Globus pallidus (tissue), 1 donor: ENCODE data around the gene CBLN3.
"Not testable (repeated sequence)": the region's sequence is repeated elsewhere in the genome, so short reads cannot be mapped to it uniquely, and the experiment has no call there.

Source experiments
- DNase-seq: peaks from one replicate; pipeline ENCODE4 v3.0.0-alpha.2; 2015; ENCODE audit warnings: low spot score

Gene CBLN3

GRCh38 chr14:24401810-24402702 lies 27.4 kb downstream of the CBLN3 start:
- no peak for DNase-seq

GRCh38 chr14:24399999-24400718 lies 29.3 kb downstream of the CBLN3 start:
- DNase-seq, result no peak

- DNase-seq, result no peak
Observed at GRCh38 chr14:24399447-24399822, 30.0 kb downstream of the CBLN3 start.

- no peak for DNase-seq
Observed at GRCh38 chr14:24398653-24399446, 30.6 kb downstream of the CBLN3 start, which contains the start of gene NYNRIN. Gene NYNRIN, plus strand, starts transcription at chr14:24399003. Its CDS starts 244 bp downstream, at chr14:24399247.

- DNase-seq, result no peak
Observed at GRCh38 chr14:24398293-24398652, 31.2 kb downstream of the CBLN3 start.

- no peak for DNase-seq
Observed at GRCh38 chr14:24397639-24398292, 31.7 kb downstream of the CBLN3 start.

GRCh38 chr14:24395609-24396582 lies 33.6 kb downstream of the CBLN3 start:
- no peak for DNase-seq

GRCh38 chr14:24394275-24394674 lies 35.2 kb downstream of the CBLN3 start:
- DNase-seq, result no peak

GRCh38 chr14:24392325-24393091 lies 37.0 kb downstream of the CBLN3 start:
- DNase-seq, result no peak

- no peak for DNase-seq
Observed at GRCh38 chr14:24390701-24391468, 38.6 kb downstream of the CBLN3 start.

- no peak for DNase-seq
Observed at GRCh38 chr14:24389226-24389848, 40.1 kb downstream of the CBLN3 start.

- no peak for DNase-seq
Observed at GRCh38 chr14:24388474-24389179, 40.8 kb downstream of the CBLN3 start.

GRCh38 chr14:24387579-24387978 lies 41.9 kb downstream of the CBLN3 start:
- not testable (repeated sequence) for DNase-seq

GRCh38 chr14:24387009-24387345 lies 42.5 kb downstream of the CBLN3 start:
- DNase-seq, result no peak

GRCh38 chr14:24385524-24385923 lies 43.9 kb downstream of the CBLN3 start:
- no peak for DNase-seq

- DNase-seq, result no peak
Observed at GRCh38 chr14:24384169-24384568, 45.3 kb downstream of the CBLN3 start.

GRCh38 chr14:24382064-24382371 lies 47.5 kb downstream of the CBLN3 start:
- DNase-seq, result no peak

GRCh38 chr14:24381363-24382063 lies 48.0 kb downstream of the CBLN3 start:
- no peak for DNase-seq
